Ovary (tissue), 9 donors: ENCODE data around the gene MRPL11. TPM values are rescaled to one million over a fixed set of nuclear protein-coding genes. Genes with fewer than 3 reads are reported as not detected.
"Not testable (repeated sequence)": the region's sequence is repeated elsewhere in the genome, so short reads cannot be mapped to it uniquely, and the experiment has no call there.

ENCODE experiments used
- DNase-seq, 5 donors: peaks; one replicate each; pipeline ENCODE4 v3.0.0-alpha.2; 2019 to 2020
- H3K27ac ChIP-seq, 2 donors: fragments of 200-600 bp; one replicate each; pipeline versions ENCODE4 v1.5.1 to v1.8.0; 2019 to 2022
- H3K27me3 ChIP-seq: fragments of 200-600 bp; one replicate; pipeline ENCODE4 v1.8.0; 2022
- H3K36me3 ChIP-seq: fragments of 200-600 bp; sonication (generic); one replicate; pipeline ENCODE4 v1.5.1; 2019
- H3K4me1 ChIP-seq: one replicate; pipeline ENCODE4 v1.8.1; 2013; ENCODE audit warnings: mild to moderate bottlenecking, moderate library complexity; ENCODE audit not compliant: insufficient read depth
- H3K4me3 ChIP-seq: fragments of 200-600 bp; sonication (generic); one replicate; pipeline ENCODE4 v1.5.1; 2017
- H3K9me3 ChIP-seq, 2 donors: fragments of 200-600 bp in 1 of 2; sonication (generic) in 1 of 2; one replicate each; pipeline versions ENCODE4 v1.5.1 to v1.8.1; 2013 to 2019; ENCODE audit warnings: mild to moderate bottlenecking in 1 of 2, moderate library complexity in 1 of 2
- CTCF ChIP-seq, 3 donors: fragments of 450-650 bp in 2 of 3; fragments of 200-600 bp in 1 of 3; IDR thresholded peaks; one replicate each; pipeline versions ENCODE4 v1.5.1 to v1.8.0; 2016 to 2022; ENCODE audit warnings: antibody characterized with exemption in 3 of 3, mild to moderate bottlenecking in 1 of 3
- EP300 ChIP-seq: sonication (generic); formaldehyde crosslinking; IDR thresholded peaks from one replicate; pipeline ENCODE4 v1.6.1; 2017; ENCODE audit warnings: antibody characterized with exemption
- POLR2A ChIP-seq: fragments of 450-650 bp; IDR thresholded peaks from one replicate; pipeline ENCODE4 v1.6.1; 2017; ENCODE audit warnings: antibody characterized with exemption, mild to moderate bottlenecking, moderate library complexity
- WGBS, 3 donors: extraction: QIAGEN DNeasy Blood & Tissue Kit in 1 of 3; methylation state at CpG; one replicate each; pipeline versions ENCODE4 v1.1.5 to v1.1.7; 2013 to 2017; 5-methylcytosine and 5-hydroxymethylcytosine counted together
- intact Hi-C, 4 donors: fragments of 100-400 bp; cut with DNase I; formaldehyde crosslinking; loops; one replicate each; pipeline versions ENCODE4 v1.11.0 to v1.15.1; 2022 to 2023
- polyA plus RNA-seq, 2 donors: library from polyadenylated mRNA; stranded (reverse); fragments of 200-250 nt in 1 of 2; fragments of 350-450 nt in 1 of 2; fragmentation: Illumina TruSeq in 1 of 2; extraction: RNeasy Lipid Tissue Mini Kit (QIAGEN cat#74804) in 1 of 2; gene quantifications; one replicate each; pipeline ENCODE4 v1.2.3, GENCODE V29; 2013 to 2014
- total RNA-seq, 7 donors: library from RNA; depleted of rRNA in 2 of 7; stranded (reverse); fragments of >200 nt in 2 of 7; fragmentation: NEBNext Ultra II Directional in 3 of 7; extraction: Animal tissue kit (Norgen Biotek cat#: 25700) in 3 of 7; gene quantifications; one replicate each; pipeline versions ENCODE4 v1.1.0 to v1.2.4, GENCODE V29; 2016 to 2023
- donor health status: DM: no; HTN: no; CAD: no; lungs with moderate emphysema.
- donor health status: DM: no; HTN: no; CAD: no.
- donor health status: Bipolar disorder and iron deficiency.
- donor health status: DM: yes; HTN: yes; CAD: no.
- donor health status: DM: no; HTN: no; CAD: no.
- donor health status: DM: yes; HTN: yes; CAD: no.

The MRPL11 gene
- total and polyA plus RNA-seq, 9 donors = 30.9 to 53.5 (median 41.4) TPM

- TF ChIP-seq POLR2A = no peak
- no peak for TF ChIP-seq CTCF (IDR thresholded peaks at IDR 0.05)
- no peak for TF ChIP-seq EP300
- Histone ChIP-seq H3K27ac (no peak overlapping the region), H3K4me3 (no peak overlapping the region), H3K9me3 (no peaks in the 10 kb centered on the region), H3K4me1 (no peaks in the 10 kb centered on the region), H3K36me3 (no peaks in the 10 kb centered on the region), H3K27me3 (no peaks in the 10 kb centered on the region)
- no peak for DNase-seq
- WGBS, 3 donors = 79 to 92% (median 84%) methylated on average over 4 of the region's 4 CpGs
- intact Hi-C loops = no loop called here
These were observed 13.0 kb upstream of the MRPL11 start for GRCh38 chr11:66451663-66452062.

DNA sequence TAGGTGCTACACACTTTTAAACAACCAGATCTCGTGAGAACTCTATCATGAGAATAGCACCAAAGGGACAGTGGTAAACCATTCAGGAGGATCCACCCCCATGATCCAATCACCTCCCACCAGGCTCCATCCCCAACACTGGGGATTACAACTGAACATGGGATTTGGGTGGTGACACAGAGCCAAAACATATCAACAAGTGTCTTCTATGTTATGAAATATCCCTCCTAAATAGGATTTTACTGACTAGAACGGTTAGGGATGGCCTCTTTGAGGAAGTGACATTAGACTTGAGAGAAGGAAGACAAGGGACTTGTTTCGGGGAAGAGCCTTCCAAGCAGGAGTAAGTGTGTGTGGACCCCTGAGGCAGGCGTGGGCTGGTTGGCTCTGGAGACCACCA lies 11.9 kb upstream of the MRPL11 start:
- WGBS, 3 donors = 67 to 75% (median 69%) methylated on average over 4 of the region's 4 CpGs
- Histone ChIP-seq H3K4me1 (no peaks in the 10 kb centered on the region), H3K27ac (no peak overlapping the region), H3K27me3 (no peaks in the 10 kb centered on the region), H3K36me3 (no peaks in the 10 kb centered on the region), H3K9me3 (no peaks in the 10 kb centered on the region), H3K4me3 (no peak overlapping the region)
- intact Hi-C loops = no loop called here
- DNase-seq = no peak
- TF ChIP-seq EP300 (no peak), POLR2A (no peak), CTCF (IDR thresholded peaks at IDR 0.05) (no peak)

- no peak for TF ChIP-seq EP300
- no peak for TF ChIP-seq CTCF (IDR thresholded peaks at IDR 0.05)
- TF ChIP-seq POLR2A = no peak
- Histone ChIP-seq H3K36me3 (no peaks in the 10 kb centered on the region), H3K4me1 (no peaks in the 10 kb centered on the region), H3K4me3 (no peak overlapping the region), H3K9me3 (no peaks in the 10 kb centered on the region), H3K27me3 (no peaks in the 10 kb centered on the region), H3K27ac (no peak overlapping the region)
- intact Hi-C loops = no loop called here
- WGBS, 3 donors = 74 to 85% (median 77%) methylated on average over 4 of the region's 4 CpGs
- DNase-seq = no peak
These were observed 9.9 kb upstream of the MRPL11 start for GRCh38 chr11:66448523-66448922.

DNA sequence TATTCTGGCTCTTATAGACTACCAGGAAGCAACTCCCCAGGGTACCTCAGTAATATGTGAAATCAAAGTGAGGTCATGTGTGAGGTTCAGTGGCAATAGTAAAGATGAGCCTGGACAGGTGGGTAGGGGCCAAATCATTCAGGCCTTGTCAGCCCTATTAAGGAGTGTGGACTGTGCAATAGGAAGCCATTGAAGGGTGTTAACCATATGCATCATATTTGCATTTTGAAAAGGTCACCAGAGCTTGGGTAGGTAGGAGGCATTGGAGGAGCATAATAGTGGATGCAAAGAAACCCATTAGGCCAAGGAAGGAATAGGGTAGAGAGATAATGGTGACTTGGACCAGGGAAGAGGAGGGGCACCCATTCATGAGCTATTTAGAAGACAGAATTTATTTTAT lies 8.4 kb upstream of the MRPL11 start:
- no peak for DNase-seq
- no peaks in the 10 kb centered on the region for H3K9me3 ChIP-seq
- H3K27me3 ChIP-seq = no peaks in the 10 kb centered on the region
- H3K27ac ChIP-seq = no peak overlapping the region
- H3K4me1 ChIP-seq = no peaks in the 10 kb centered on the region
- H3K36me3 ChIP-seq = no peaks in the 10 kb centered on the region
- no peak overlapping the region for H3K4me3 ChIP-seq
- intact Hi-C loops = no loop called here
- TF ChIP-seq EP300 (no peak), CTCF (IDR thresholded peaks at IDR 0.05) (no peak), POLR2A (no peak)

- WGBS, 3 donors = 80 to 90% (median 84%) methylated on average over 4 of the region's 4 CpGs
- no peak for DNase-seq
- Histone ChIP-seq H3K27me3 (no peaks in the 10 kb centered on the region), H3K27ac (no peak overlapping the region), H3K4me1 (no peaks in the 10 kb centered on the region), H3K4me3 (no peak overlapping the region), H3K36me3 (no peaks in the 10 kb centered on the region), H3K9me3 (no peaks in the 10 kb centered on the region)
- TF ChIP-seq POLR2A = no peak
- TF ChIP-seq EP300 = no peak
- TF ChIP-seq CTCF (IDR thresholded peaks at IDR 0.05) = no peak
- intact Hi-C loops = no loop called here
These were observed 5.0 kb upstream of the MRPL11 start for GRCh38 chr11:66443602-66444001.

GRCh38 chr11:66440940-66441282 lies 2.3 kb upstream of the MRPL11 start:
- H3K27ac ChIP-seq, H3K4me3 ChIP-seq, DNase-seq, H3K4me1 ChIP-seq, H3K27me3 ChIP-seq, H3K9me3 ChIP-seq, intact Hi-C loops, H3K36me3 ChIP-seq: not testable (repeated sequence)
- WGBS, 3 donors = 85 to 89% (median 88%) methylated on average over 25 to 26 of the region's 27 CpGs

GRCh38 chr11:66440101-66440939 lies 1.7 kb upstream of the MRPL11 start:
- H3K4me1 ChIP-seq, intact Hi-C loops, H3K27ac ChIP-seq, H3K27me3 ChIP-seq, H3K4me3 ChIP-seq, H3K9me3 ChIP-seq, DNase-seq, H3K36me3 ChIP-seq: not testable (repeated sequence)
- 84 to 89% (median 87%) methylated on average over 29 of the region's 29 CpGs for WGBS, 3 donors
